ENCODE data around the gene TAS1R3.

TAS1R3 gene

DNA sequence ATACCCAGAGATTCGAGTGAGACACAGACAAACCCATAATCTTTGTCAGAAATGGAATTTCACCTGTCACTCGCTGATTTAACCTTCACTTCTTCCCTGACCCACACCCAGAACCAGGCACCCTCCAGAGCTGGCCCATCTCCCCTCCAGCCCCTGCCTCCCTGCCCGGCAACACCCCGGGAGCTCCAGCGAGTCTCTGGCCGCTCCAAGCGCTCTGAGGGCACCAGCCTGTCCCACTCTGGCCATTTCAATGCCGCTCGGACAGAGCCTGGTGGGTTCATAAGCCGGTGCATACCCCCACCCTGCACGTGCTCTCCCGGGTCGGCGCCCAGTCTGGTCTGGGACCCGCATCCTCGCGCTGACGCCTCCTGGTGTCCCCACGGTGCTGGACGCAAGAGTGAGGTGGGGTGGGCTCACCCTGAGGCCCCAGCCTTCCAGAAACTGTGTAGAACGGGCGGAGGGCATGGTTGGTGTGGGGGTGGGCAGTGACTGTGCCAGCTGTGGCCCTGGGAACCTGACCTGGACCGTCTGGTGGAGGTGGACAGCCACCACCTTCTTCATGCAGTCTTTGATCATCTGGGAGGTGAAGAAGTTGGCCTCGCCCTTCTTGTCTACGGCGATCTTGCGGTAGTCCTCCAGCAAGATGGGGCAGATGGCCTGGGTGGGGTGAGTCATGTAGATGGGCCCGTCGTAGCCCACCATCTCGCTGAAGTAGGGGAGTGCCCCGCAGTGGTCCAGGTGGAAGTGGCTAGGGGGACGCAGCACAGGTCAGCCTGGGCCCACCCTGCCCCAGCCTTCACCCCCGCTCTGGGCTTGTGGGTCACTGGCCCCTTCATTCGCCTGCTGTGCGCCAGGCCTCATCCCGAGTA lies 12.1 kb upstream of the TAS1R3 start:
- in situ Hi-C loops (cut with HindIII; ENCODE audit: low sequenced_read_pairs): no loop called here
- no peak for TF ChIP-seq CTCF (IDR thresholded peaks at IDR 0.05; ENCODE audit: low read depth, low read length)
- H3K4me3 ChIP-seq (ENCODE audit: low read depth, low read length): no peak overlapping the region
- no peak for DNase-seq (ENCODE audit: low read depth, low spot score)

GRCh38 chr1:1319646-1319941 lies 11.5 kb upstream of the TAS1R3 start:
- TF ChIP-seq CTCF (IDR thresholded peaks at IDR 0.05; ENCODE audit: low read depth, low read length): no peak
- no peak for DNase-seq (ENCODE audit: low read depth, low spot score)
- in situ Hi-C loops (cut with HindIII; ENCODE audit: low sequenced_read_pairs): no loop called here
- H3K4me3 ChIP-seq (ENCODE audit: low read depth, low read length): no peak overlapping the region

DNA sequence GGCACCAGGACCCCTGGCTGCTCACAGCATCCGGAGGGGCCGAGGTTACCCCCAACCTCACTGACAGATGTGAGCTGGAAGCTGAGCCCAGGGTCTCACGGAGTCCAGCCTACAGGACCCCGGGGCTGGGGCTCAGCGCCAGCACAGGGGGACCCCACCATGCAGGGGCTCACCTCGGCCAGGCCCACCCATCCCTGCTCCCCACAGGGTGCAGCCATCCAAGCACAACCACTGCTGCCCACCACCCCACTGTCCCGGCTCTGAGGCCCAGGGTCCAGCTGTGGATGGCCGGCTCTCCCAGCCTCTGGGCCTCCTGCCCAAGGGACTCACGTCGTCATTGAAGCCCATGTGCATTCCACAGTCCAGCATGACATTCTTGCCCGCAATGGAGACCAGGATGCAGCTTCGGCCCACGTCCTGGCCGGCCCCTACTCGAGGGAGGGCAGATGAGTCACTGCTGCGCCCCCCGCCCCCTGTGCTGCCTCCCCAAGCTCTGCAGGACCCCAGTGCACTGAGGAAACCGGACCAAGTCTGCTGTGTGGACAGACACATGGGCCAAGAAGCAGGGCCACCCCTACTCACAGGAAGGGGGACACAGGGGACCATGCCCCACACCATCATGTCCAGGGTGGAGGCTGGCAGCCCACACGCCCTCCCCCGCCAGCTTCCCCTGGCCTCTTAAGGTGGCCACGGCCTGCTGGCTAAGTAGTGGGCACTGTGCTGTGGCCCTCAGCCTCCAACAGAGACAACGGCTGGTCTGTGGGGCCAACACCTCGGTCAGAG lies 10.2 kb upstream of the TAS1R3 start:
- DNase-seq (ENCODE audit: low read depth, low spot score): no peak
- no peak overlapping the region for H3K4me3 ChIP-seq (ENCODE audit: low read depth, low read length)
- in situ Hi-C loops (cut with HindIII; ENCODE audit: low sequenced_read_pairs): no loop called here

GRCh38 chr1:1321477-1321876 lies 9.6 kb upstream of the TAS1R3 start:
- in situ Hi-C loops (cut with HindIII; ENCODE audit: low sequenced_read_pairs): no loop called here
- no peak overlapping the region for H3K4me3 ChIP-seq (ENCODE audit: low read depth, low read length)
- no peak for DNase-seq (ENCODE audit: low read depth, low spot score)

More for the DNA sequence above, 10.2 kb upstream of the TAS1R3 start:
- no peak for TF ChIP-seq CTCF (IDR thresholded peaks at IDR 0.05; ENCODE audit: low read depth, low read length)

DNA sequence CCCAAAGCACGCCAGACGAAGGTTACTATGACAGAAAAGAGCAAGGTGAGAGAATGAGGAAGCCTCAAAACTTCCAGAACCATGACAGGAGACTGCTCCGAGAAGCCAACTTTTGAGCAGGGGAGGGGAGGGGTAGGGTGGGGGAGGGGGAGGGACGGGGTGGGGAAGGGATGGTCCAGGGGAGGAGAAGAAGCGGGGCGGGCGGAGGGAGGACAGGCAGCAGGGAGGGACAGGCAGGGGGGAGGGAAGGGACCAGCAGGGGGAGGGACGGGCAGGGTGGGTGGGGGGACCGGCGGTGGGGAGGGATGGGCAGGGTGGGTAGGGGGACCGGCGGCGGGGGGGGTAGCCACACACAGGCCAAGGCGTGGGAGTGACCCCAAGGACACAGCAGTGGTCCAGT lies 8.7 kb upstream of the TAS1R3 start:
- no peak for DNase-seq (ENCODE audit: low read depth, low spot score)
- in situ Hi-C loops (cut with HindIII; ENCODE audit: low sequenced_read_pairs): no loop called here
- TF ChIP-seq CTCF (IDR thresholded peaks at IDR 0.05; ENCODE audit: low read depth, low read length): no peak
- no peak overlapping the region for H3K4me3 ChIP-seq (ENCODE audit: low read depth, low read length)

More at GRCh38 chr1:1321477-1321876, 9.6 kb upstream of the TAS1R3 start:
- no peak for TF ChIP-seq CTCF (IDR thresholded peaks at IDR 0.05; ENCODE audit: low read depth, low read length)

DNA sequence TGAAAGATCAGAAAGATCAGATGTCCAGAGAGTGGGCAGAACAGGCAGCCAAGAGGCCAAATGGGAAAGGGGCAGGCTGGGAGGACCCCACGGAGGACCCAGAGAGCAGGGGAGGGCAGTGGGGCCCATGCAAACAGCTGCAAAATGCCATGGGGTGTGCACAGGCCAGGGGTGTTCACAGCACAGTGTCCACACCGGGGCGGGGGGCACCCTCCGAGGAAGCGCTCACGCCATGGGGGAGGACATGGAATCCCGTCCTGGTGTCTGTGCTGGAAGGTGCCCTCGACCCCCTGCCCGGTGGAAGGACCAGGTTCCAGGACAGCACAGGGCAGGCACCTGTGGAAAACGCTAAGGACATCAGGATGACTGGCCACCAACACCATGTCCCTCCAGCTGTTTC lies 8.1 kb upstream of the TAS1R3 start:
- H3K4me3 ChIP-seq (ENCODE audit: low read depth, low read length): no peak overlapping the region
- DNase-seq (ENCODE audit: low read depth, low spot score): no peak
- TF ChIP-seq CTCF (IDR thresholded peaks at IDR 0.05; ENCODE audit: low read depth, low read length): no peak
- in situ Hi-C loops (cut with HindIII; ENCODE audit: low sequenced_read_pairs): no loop called here

Data from astrocyte of the spinal cord (primary cell).